ENCODE results near the gene PRSS38.
"Not testable (repeated sequence)": the region's sequence is repeated elsewhere in the genome, so short reads cannot be mapped to it uniquely, and the experiment has no call there.

Gene PRSS38

DNA sequence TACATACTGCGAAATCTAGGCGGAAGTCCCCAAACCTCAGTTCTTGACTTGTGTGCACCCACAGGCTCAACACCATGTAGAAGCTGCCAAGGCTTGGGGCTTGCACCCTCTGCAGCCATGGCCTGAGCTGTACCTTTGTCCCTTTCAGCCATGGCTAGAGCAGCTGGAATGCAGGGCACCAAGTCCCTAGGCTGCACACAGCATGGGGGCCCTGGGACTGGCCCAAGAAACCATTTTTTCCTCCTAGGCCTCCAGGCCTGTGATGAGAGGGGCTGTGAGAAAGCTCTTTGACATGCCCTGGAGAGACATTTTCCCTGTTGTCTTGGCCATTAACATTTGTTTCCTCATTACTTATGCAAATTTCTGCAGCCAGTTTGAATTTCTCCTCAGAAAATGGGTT lies 1.5 kb upstream of the PRSS38 start:
- in situ Hi-C loops (cut with HindIII; ENCODE audit: low pct_ligation_motif_present, low pct_unique_long_range_greater_than_20kb, low sequenced_read_pairs) = no loop called here
- no peak for DNase-seq

DNA sequence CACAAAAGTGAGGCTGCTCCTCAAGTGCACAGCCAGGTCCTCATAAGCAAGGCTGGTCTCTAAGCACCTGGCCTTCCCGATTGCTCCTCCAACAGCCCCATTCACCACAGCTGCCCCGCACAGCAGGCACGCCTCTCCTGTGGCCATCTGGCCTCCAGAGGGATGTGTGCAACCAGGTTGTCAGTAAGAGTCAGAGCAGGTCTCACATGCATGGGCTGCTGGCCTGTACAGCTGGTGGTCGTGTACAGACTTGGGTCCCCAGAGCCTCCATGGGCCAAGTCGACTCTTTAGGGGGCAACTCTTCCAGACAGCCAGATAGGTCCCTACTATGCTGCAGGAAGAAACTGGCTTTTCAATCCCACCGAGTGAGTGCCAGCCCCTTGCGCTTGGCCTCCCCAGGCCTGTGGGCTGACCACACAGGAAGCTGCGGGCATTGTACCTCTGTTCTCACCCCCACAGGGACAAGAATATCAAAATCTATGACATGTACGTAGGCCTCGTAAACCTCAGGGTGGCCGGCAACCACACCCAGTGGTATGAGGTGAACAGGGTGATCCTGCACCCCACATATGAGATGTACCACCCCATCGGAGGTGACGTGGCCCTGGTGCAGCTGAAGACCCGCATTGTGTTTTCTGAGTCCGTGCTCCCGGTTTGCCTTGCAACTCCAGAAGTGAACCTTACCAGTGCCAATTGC lies 1.4 kb downstream of the PRSS38 start:
- no peak for DNase-seq
- in situ Hi-C loops (cut with HindIII; ENCODE audit: low pct_ligation_motif_present, low pct_unique_long_range_greater_than_20kb, low sequenced_read_pairs) = no loop called here

DNA sequence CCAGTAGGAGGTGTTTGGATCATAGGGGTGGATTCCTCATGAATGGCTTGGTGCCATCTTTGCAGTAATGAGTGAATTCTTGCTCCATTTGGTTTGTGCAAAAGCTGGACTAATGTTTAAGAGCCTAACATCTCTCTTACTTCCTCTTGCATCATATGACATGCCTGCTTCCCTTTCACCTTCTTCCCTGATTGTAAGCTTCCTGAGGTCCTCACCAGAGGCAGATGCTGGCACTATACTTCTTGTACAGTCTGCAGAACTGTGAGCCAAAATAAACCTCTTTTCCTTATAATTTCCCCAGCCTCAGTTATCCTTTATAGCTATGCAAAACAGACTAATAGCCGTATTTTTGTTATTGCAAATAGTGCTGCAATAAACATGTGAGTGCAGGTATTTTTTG lies 8.1 kb downstream of the PRSS38 start:
- DNase-seq = no peak
- in situ Hi-C loops (cut with HindIII; ENCODE audit: low pct_ligation_motif_present, low pct_unique_long_range_greater_than_20kb, low sequenced_read_pairs) = no loop called here

DNA sequence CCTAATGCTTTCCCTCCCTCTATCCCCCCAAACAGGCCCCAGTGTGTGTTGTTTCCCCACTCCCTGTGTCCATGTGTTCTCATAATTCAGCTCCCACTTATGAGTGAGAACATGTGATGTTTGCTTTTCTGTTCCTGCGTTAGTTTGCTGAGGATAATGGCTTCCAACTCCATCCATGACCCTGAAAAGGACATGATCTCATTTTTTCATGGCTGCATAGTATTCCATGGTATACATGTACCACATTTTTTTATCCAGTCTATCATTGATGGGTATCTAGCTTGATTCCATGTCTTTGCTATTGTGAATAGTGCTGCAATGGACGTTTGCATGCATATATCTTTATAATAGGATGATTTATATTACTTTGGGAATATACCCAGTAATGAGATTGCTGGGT lies 8.7 kb downstream of the PRSS38 start:
- DNase-seq = no peak
- in situ Hi-C loops (cut with HindIII; ENCODE audit: low pct_ligation_motif_present, low pct_unique_long_range_greater_than_20kb, low sequenced_read_pairs) = no loop called here

DNA sequence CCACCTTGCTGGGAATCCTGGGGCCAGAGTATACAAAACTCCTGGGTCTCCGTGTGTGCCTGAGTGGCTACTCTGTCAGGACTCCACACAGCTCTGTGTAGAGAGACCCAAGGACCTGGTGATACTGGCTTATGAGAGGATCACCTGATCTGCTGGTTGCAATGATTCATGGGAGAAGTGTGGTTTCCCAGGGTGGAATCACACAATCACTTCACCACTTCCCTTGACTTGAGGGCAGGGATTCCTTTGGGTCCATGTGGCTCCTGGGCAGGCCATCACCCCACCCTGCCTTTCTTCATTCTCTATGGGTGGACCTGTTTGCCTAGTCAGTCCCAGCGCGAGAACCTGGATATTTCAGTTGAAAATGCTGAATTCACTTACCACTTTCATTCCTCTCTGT lies 13.3 kb downstream of the PRSS38 start:
- in situ Hi-C loops (cut with HindIII; ENCODE audit: low pct_ligation_motif_present, low pct_unique_long_range_greater_than_20kb, low sequenced_read_pairs) = no loop called here
- DNase-seq = no peak

DNA sequence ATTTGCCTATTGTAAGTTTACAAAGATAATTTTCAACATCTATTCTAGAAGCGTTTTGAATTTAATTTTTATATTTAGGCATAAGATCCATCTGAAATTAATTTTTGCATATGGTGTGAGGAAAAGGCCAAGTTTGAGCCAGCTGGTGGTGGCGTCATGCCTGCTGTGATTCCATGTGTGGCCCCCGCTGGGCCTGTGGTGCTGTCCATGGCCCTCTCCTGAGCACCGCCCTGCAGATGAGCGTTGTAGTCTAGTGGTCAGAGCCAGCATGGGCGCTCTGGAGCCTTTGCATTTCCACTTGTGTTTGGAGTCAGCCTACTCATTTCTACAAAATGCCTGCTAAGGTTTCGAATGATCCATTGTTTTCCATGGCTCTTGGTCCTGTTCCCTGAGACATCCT lies 22.7 kb downstream of the PRSS38 start:
- no peak for DNase-seq
- in situ Hi-C loops (cut with HindIII; ENCODE audit: low pct_ligation_motif_present, low pct_unique_long_range_greater_than_20kb, low sequenced_read_pairs) = no loop called here

DNA sequence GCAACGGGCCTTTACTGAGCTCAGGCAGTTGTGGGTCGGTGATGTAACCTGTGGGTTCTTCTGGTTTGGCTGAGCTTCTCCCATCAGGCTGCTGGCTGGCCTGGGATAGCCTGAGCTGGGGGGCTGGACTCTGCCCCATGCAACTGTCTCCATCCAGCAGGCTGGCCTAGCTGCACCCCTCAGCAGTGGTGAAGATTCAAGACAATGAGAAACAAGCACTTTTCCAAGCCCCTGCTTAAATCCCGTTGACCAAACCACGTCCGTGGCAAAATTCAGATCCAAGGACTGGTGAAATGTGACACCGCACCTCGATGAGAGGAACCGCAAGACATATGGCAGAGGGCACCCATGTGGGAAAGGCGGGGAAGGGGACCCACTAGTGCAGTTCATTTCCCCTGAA lies 25.6 kb downstream of the PRSS38 start:
- in situ Hi-C loops (cut with HindIII; ENCODE audit: low pct_ligation_motif_present, low pct_unique_long_range_greater_than_20kb, low sequenced_read_pairs) = no loop called here
- DNase-seq = no peak

DNA sequence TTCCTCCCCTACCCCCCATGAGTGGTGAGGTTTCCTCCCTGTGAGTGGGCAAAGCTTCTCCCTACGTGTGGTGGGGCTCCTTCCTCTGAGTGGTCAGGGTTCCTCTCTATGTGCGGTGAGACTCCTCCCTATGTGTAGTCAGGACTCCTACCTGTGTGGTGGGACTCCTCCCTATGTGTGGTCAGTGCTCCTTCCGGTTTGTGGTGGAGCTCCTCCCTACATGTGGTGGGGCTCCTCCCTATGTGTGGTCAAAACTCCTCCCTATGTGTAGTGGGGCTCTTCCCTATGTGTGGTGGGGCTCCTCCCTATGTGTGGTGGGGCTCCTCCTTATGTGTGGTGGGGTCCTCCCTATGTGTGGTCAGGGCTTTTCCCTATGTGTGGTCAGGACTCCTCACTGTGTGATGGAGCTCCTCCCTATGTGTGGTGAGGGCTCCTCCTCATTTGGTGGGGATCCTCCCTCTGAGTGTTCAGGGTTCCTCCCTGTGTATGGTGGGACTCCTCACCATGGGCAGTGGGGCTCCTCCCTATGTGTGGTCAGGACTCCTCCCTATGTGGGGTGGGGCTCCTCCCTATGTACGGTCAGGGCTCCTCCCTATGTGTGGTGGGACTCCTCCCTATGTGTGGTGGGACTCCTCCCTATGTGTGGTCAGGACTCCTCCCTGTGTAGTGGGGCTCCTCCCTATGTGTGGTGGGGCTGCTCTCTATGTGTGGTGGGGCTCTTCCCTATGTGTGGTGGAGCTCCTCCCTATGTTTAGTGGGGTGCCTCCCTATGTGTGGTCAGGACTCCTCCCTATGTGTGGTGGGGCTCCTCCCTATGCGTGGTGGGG lies 29.1 kb downstream of the PRSS38 start:
- DNase-seq = no peak
- in situ Hi-C loops (cut with HindIII; ENCODE audit: low pct_ligation_motif_present, low pct_unique_long_range_greater_than_20kb, low sequenced_read_pairs) = no loop called here

DNA sequence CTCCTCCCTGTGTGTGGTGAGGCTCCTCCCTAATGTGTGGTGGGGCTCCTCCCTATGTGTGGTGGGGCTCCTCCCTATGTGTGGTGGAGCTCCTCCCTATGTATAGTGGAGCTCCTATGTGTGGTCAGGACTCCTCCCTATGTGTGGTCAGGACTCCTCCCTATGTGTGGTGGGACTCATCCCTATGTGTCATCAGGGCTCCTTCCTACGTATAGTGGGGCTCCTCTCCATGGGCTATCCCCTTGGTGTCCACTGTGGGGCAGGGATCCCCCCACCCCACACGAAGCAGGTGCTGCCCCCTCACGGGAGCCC lies 29.6 kb downstream of the PRSS38 start:
- in situ Hi-C loops (cut with HindIII; ENCODE audit: low pct_ligation_motif_present, low pct_unique_long_range_greater_than_20kb, low sequenced_read_pairs) = no loop called here
- no peak for DNase-seq

DNA sequence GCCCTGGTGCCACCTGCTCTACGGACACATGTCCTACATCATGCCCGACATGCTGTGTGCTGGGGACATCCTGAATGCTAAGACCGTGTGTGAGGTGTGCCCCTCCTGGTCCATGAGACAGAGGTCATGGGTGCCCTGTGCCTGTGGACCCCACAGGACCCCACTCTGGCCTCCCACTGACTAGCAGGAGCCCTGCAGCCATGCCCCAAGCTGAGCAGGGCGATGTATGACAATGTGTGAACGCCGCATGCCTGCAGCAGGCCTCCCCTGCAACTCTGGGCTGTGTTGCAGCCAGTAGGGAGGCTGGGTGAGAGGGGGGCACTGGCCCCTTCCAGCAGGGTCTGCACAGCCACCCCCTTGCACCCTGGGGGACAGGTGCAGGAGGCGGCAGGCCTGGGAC lies 30.0 kb downstream of the PRSS38 start:
- no peak for DNase-seq
- in situ Hi-C loops (cut with HindIII; ENCODE audit: low pct_ligation_motif_present, low pct_unique_long_range_greater_than_20kb, low sequenced_read_pairs) = no loop called here

DNA sequence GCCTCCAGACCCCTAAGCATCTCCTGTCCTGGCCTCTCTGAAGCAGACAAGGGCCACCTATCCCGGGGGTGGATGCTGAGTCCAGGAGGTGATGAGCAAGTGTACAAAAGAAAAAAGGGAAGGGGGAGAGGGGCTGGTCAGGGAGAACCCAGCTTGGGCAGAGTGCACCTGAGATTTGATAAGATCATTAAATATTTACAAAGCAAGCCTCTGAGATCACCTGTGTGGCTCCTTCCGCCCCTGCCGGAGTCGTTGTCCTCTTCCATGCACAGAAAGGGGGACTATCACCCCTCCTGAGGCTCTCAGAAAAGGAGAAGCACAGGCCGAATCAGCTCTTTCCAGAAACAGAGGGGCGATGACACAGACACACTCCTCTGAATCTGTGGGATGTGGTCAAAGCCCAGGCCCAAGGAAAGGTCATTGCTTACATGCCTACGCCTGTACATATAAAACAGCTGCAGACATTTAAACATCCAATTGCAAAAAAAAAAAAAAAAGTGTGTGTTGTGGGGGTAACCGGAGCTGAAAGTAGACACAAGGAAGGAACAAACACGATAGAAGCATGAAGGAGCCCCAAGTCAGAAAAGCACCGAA lies 30.9 kb downstream of the PRSS38 start:
- no peak for DNase-seq
- in situ Hi-C loops (cut with HindIII; ENCODE audit: low pct_ligation_motif_present, low pct_unique_long_range_greater_than_20kb, low sequenced_read_pairs) = no loop called here

DNA sequence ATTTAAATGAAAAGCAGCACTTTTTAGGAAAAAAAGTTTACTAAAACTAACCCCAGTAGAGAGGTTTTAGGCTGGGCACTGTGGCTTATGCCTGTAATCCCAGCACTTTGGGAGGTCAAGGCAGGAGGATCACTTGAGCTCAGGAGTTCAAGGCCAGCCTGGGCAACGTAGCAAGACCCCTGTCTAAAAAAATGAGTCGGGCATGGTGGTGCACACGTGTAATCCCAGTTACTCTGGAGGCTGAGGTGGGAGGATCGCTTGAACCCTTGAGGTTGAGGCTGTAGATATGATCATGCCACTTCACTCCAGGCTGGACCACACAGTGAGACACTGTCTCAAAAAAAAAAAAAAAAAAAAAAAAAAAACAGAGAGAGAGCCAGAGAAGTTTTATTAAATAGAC lies 31.6 kb downstream of the PRSS38 start:
- DNase-seq; in situ Hi-C loops (cut with HindIII; ENCODE audit: low pct_ligation_motif_present, low pct_unique_long_range_greater_than_20kb, low sequenced_read_pairs): not testable (repeated sequence)

DNA sequence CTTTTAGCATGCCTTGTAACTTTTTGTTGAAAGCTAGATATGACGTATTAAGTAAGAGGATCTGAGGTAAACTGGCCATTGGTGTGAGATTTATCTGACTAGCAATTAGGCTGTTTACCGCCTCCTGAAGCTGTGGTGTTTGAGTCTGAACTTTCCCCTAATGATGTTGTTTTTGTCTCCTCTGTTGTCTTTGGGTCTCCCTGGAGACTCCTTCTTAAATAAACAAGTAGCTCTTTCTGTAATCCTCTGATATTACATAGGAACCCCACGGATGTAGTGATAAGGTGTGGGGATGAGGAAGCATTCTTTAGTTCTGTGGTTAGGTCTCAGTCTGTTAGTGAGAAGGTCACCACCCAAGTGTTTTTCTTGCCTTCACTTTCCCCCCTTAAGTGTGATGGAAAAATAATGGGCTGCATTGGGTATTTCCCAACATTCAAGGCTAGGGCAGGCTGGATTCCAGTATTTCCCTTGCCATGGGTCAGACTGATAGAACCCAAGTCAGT lies 33.0 kb downstream of the PRSS38 start:
- DNase-seq = no peak
- in situ Hi-C loops (cut with HindIII; ENCODE audit: low pct_ligation_motif_present, low pct_unique_long_range_greater_than_20kb, low sequenced_read_pairs) = no loop called here

DNA sequence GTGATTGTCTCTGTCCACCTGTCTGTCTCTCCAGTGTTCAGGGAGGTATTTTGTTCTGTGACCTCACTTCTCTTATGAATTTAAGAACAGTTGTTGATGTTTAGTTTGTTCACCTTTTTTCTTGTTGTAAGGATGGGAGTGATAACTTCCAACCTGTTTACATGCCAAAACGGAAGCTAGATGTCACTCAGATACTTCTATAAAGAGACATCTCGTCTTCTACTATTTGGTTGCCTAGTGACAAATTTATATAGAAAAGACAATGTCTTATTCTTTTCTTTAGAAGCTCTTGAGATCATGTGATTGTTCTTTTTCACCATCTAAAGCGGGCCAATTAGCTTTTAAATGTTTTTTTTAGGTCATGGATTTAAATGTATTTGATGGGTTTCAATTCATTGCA lies 33.8 kb downstream of the PRSS38 start:
- in situ Hi-C loops (cut with HindIII; ENCODE audit: low pct_ligation_motif_present, low pct_unique_long_range_greater_than_20kb, low sequenced_read_pairs) = no loop called here

DNA sequence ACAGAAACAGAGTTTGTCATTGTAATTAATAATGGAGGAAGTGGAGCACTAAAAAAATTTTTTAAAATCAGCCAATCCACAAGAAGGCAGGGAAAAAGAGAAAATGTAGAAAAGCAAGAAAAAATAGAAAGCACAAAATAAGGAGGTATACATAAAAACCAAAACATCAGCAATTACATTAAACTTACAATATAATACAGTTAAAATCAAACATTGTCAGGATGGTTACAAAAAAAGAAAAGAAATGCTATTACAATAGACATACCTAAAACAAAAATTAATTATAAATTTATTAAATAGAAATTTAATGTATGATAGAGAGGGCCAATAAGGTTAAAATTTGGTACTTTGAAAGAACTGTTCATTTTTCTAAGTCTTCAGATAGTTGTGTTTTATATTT lies 38.7 kb downstream of the PRSS38 start:
- no peak for DNase-seq
- in situ Hi-C loops (cut with HindIII; ENCODE audit: low pct_ligation_motif_present, low pct_unique_long_range_greater_than_20kb, low sequenced_read_pairs) = no loop called here

More for the DNA sequence above, 33.8 kb downstream of the PRSS38 start:
- DNase-seq = no peak

DNA sequence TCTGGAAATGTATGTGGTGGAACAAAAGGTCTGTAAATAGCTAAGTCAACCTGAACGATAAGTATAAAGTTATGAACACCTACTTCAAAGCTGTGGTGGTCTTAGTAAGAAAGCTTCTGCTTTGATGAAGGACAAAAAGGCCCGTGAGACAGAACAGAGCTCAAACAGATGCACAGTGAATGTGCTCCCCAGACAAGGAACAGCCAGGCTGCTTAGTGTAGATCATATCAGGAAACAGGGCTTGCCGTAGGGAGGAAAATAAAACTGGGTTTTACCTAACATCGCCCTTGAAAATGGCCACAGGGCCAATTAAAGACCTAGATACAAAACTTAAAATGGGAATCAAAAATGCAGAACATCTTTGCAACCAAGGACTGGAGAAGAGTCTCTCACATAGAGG lies 40.2 kb downstream of the PRSS38 start:
- DNase-seq = no peak
- in situ Hi-C loops (cut with HindIII; ENCODE audit: low pct_ligation_motif_present, low pct_unique_long_range_greater_than_20kb, low sequenced_read_pairs) = no loop called here

DNA sequence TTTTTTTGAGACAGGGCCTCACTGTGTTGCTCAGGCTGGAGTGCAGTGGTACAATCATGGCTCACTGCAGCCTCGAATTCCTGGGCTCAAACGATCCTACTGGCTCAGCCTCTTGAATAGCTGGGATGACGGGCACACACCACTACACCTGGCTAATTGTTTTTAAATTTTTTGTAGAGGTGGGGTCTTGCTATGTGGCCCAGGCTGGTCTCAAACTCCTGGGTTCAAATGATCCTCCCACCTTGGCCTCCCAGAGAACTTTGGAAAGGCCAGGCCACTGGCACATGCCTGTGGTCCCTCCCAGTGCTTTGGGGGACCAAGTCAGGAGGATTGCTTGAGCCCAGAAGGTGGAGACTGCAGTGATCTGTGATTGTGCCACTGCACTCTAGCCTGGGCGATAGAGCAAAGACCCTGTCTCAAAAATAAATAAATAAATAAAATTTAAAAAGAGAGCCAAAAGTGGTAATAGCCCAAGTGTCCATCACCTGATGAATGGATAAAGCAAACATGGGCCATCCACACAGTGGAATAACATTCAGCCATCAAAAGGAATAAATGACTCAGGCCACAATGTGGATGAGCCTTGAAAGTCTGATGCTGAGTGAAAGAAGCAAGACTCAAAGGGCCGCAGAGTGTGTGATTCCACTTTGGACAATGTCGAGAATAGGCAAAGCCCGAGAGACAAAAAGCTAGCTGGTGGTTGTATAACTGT lies 40.8 kb downstream of the PRSS38 start:
- no peak for DNase-seq
- in situ Hi-C loops (cut with HindIII; ENCODE audit: low pct_ligation_motif_present, low pct_unique_long_range_greater_than_20kb, low sequenced_read_pairs) = no loop called here

DNA sequence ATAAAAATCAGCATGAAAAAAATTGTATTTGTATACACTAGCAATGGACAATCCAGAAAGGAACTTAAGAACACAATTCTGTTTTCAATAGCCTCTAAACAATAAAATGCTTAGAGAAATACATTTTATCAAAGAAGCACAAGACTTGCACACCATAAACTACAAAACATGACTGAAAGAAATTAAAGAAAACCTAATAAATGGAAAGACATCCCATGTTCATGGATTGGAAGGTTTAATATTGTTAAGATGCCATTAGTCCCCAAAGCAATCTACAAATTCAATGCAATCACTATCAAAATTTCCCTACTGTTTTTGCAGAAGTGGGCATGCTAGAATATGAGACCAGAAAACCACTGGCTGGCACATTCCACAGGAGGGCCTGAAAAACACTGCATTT lies 49.4 kb downstream of the PRSS38 start:
- in situ Hi-C loops (cut with HindIII; ENCODE audit: low pct_ligation_motif_present, low pct_unique_long_range_greater_than_20kb, low sequenced_read_pairs) = no loop called here
- no peak for DNase-seq

DNA sequence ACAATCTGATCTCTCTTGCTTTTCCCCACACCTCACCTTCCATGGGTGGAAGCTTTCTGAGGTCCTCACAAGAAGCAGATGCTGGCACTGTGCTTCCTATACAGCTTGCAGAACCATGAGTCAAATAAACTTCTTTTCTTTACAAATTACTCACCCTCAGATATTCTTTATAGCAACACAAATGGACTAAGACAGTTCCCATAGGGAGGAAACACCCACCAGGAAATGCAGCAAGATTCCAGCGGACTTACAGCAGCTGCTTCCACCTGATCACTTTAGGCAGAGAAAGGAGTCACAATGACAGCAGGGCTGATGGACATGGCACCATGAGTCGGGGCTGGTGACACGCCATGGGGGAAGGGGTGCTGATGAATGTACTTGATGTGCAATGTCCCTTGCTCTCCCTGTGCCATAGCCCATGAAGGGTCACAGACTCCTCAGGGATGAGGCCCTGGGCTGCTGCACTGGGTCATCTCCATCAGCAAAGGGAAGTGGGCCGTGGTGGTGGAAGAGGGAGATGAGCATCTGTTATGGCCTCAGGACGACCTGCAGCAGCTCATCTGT lies 53.9 kb downstream of the PRSS38 start:
- DNase-seq = no peak
- in situ Hi-C loops (cut with HindIII; ENCODE audit: low pct_ligation_motif_present, low pct_unique_long_range_greater_than_20kb, low sequenced_read_pairs) = no loop called here
